BLaER1 (cell line): ENCODE data around the gene CPEB4.

Experiments
- H3K27ac ChIP-seq: shearing (Covaris generic); formaldehyde crosslinking; 2 replicates; pipeline ENCODE4 v1.8.1; 2022
- H3K27me3 ChIP-seq: shearing (Covaris generic); formaldehyde crosslinking; 2 replicates; pipeline ENCODE4 v1.8.1; 2022
- H3K36me3 ChIP-seq: shearing (Covaris generic); formaldehyde crosslinking; 2 replicates; pipeline ENCODE4 v1.8.1; 2022
- H3K4me1 ChIP-seq: shearing (Covaris generic); formaldehyde crosslinking; 2 replicates; pipeline ENCODE4 v1.8.1; 2022
- H3K4me2 ChIP-seq: shearing (Covaris generic); formaldehyde crosslinking; 2 replicates; pipeline ENCODE4 v1.8.1; 2022
- H3K4me3 ChIP-seq: shearing (Covaris generic); formaldehyde crosslinking; 2 replicates; pipeline ENCODE4 v1.8.1; 2022
- H3K9ac ChIP-seq: shearing (Covaris generic); formaldehyde crosslinking; 2 replicates; pipeline ENCODE4 v1.8.1; 2022
- H3K9me3 ChIP-seq: shearing (Covaris generic); formaldehyde crosslinking; 2 replicates; pipeline ENCODE4 v1.8.1; 2022
- H4K20me1 ChIP-seq: shearing (Covaris generic); formaldehyde crosslinking; 2 replicates; pipeline ENCODE4 v1.8.1; 2022
- Cebpa-rat ChIP-seq: shearing (Covaris generic); IDR thresholded peaks from 2 replicates; pipeline ENCODE4 v1.8.1; 2022

CPEB4 gene

GRCh38 chr5:173896631-173897030 lies 8.5 kb downstream of the CPEB4 start:
- H3K27ac ChIP-seq, result no peak overlapping the region
- no peaks in the 10 kb centered on the region for H3K4me1 ChIP-seq
- no peak overlapping the region for H3K4me2 ChIP-seq

GRCh38 chr5:173901705-173902104 lies 13.6 kb downstream of the CPEB4 start:
- Histone ChIP-seq H3K27me3 (no peaks in the 10 kb centered on the region), H3K9me3 (no peaks in the 10 kb centered on the region), H3K9ac (no peak overlapping the region), H3K4me2 (no peak overlapping the region), H4K20me1 (no peaks in the 10 kb centered on the region), H3K27ac (no peak overlapping the region), H3K36me3 (no peaks in the 10 kb centered on the region), H3K4me3 (no peak overlapping the region), H3K4me1 (no peaks in the 10 kb centered on the region)
- TF ChIP-seq Cebpa-rat, result no peak

More at GRCh38 chr5:173896631-173897030, 8.5 kb downstream of the CPEB4 start:
- Histone ChIP-seq H3K27me3 (no peaks in the 10 kb centered on the region), H3K9ac (no peak overlapping the region), H4K20me1 (peaks cover 9% of the 10 kb centered on the region; the same call in 1 of the 2 replicates), H3K9me3 (no peaks in the 10 kb centered on the region), H3K4me3 (no peak overlapping the region), H3K36me3 (no peaks in the 10 kb centered on the region)
- no peak for TF ChIP-seq Cebpa-rat

- H3K27ac ChIP-seq, result no peak overlapping the region
- TF ChIP-seq Cebpa-rat, result no peak
- no peaks in the 10 kb centered on the region for H4K20me1 ChIP-seq
- no peaks in the 10 kb centered on the region for H3K36me3 ChIP-seq
- H3K4me2 ChIP-seq, result no peak overlapping the region
- no peak overlapping the region for H3K9ac ChIP-seq
- H3K4me1 ChIP-seq, result peaks cover 3% of the 10 kb centered on the region; the same call in 1 of the 2 replicates
- H3K4me3 ChIP-seq, result no peak overlapping the region
- no peaks in the 10 kb centered on the region for H3K9me3 ChIP-seq
- H3K27me3 ChIP-seq, result no peaks in the 10 kb centered on the region
Observed at GRCh38 chr5:173902334-173902733, 14.2 kb downstream of the CPEB4 start.

- Histone ChIP-seq H3K4me2 (no peak overlapping the region), H3K36me3 (no peaks in the 10 kb centered on the region), H3K9me3 (no peaks in the 10 kb centered on the region), H3K4me1 (peaks cover 7% of the 10 kb centered on the region), H3K9ac (no peak overlapping the region), H3K27ac (no peak overlapping the region), H3K27me3 (no peaks in the 10 kb centered on the region), H3K4me3 (no peak overlapping the region), H4K20me1 (no peaks in the 10 kb centered on the region)
- no peak for TF ChIP-seq Cebpa-rat
Observed at GRCh38 chr5:173902743-173903142, 14.6 kb downstream of the CPEB4 start.

- Histone ChIP-seq H3K4me3 (no peak overlapping the region), H3K4me2 (no peak overlapping the region), H3K27me3 (no peaks in the 10 kb centered on the region), H3K9me3 (no peaks in the 10 kb centered on the region), H3K27ac (no peak overlapping the region), H4K20me1 (no peaks in the 10 kb centered on the region), H3K4me1 (peaks cover 13% of the 10 kb centered on the region), H3K9ac (no peak overlapping the region), H3K36me3 (no peaks in the 10 kb centered on the region)
- TF ChIP-seq Cebpa-rat, result no peak
Observed at GRCh38 chr5:173903396-173904140, 15.4 kb downstream of the CPEB4 start.

GRCh38 chr5:173904151-173904550 lies 16.0 kb downstream of the CPEB4 start:
- no peaks in the 10 kb centered on the region for H3K36me3 ChIP-seq
- peaks cover 16% of the 10 kb centered on the region for H3K4me1 ChIP-seq
- H4K20me1 ChIP-seq, result no peaks in the 10 kb centered on the region
- no peak overlapping the region for H3K9ac ChIP-seq
- H3K27ac ChIP-seq, result no peak overlapping the region
- H3K9me3 ChIP-seq, result no peaks in the 10 kb centered on the region
- H3K27me3 ChIP-seq, result no peaks in the 10 kb centered on the region
- no peak overlapping the region for H3K4me3 ChIP-seq
- no peak overlapping the region for H3K4me2 ChIP-seq
- TF ChIP-seq Cebpa-rat, result no peak

GRCh38 chr5:173907284-173907683 lies 19.1 kb downstream of the CPEB4 start:
- H3K4me3 ChIP-seq, result no peak overlapping the region
- H3K4me1 ChIP-seq, result peaks cover 23% of the 10 kb centered on the region
- no peak overlapping the region for H3K27ac ChIP-seq
- H3K9me3 ChIP-seq, result no peaks in the 10 kb centered on the region
- no peaks in the 10 kb centered on the region for H4K20me1 ChIP-seq
- no peaks in the 10 kb centered on the region for H3K36me3 ChIP-seq
- TF ChIP-seq Cebpa-rat, result no peak
- H3K4me2 ChIP-seq, result no peak overlapping the region
- H3K27me3 ChIP-seq, result no peaks in the 10 kb centered on the region
- H3K9ac ChIP-seq, result no peak overlapping the region

GRCh38 chr5:173907686-173908371 lies 19.7 kb downstream of the CPEB4 start:
- no peaks in the 10 kb centered on the region for H3K9me3 ChIP-seq
- H3K27ac ChIP-seq, result no peak overlapping the region
- H3K4me2 ChIP-seq, result peak overlapping the region; percentile 32; the same call in 1 of the 2 replicates
- H3K36me3 ChIP-seq, result no peaks in the 10 kb centered on the region
- H3K27me3 ChIP-seq, result no peaks in the 10 kb centered on the region
- peaks cover 23% of the 10 kb centered on the region for H3K4me1 ChIP-seq
- H4K20me1 ChIP-seq, result no peaks in the 10 kb centered on the region
- H3K9ac ChIP-seq, result no peak overlapping the region
- H3K4me3 ChIP-seq, result no peak overlapping the region
- no peak for TF ChIP-seq Cebpa-rat

GRCh38 chr5:173909199-173909598 lies 21.1 kb downstream of the CPEB4 start:
- Histone ChIP-seq H4K20me1 (no peaks in the 10 kb centered on the region), H3K27me3 (no peaks in the 10 kb centered on the region), H3K4me1 (peaks cover 23% of the 10 kb centered on the region), H3K27ac (no peak overlapping the region), H3K9ac (no peak overlapping the region), H3K36me3 (no peaks in the 10 kb centered on the region), H3K9me3 (no peaks in the 10 kb centered on the region), H3K4me2 (0 out of 2 replicates have a peak overlapping the region, but pooled peaks have one; percentile 6), H3K4me3 (no peak overlapping the region)
- TF ChIP-seq Cebpa-rat, result no peak

- no peak overlapping the region for H3K4me2 ChIP-seq
- H3K9ac ChIP-seq, result no peak overlapping the region
- H4K20me1 ChIP-seq, result no peaks in the 10 kb centered on the region
- H3K36me3 ChIP-seq, result no peaks in the 10 kb centered on the region
- no peak overlapping the region for H3K27ac ChIP-seq
- H3K27me3 ChIP-seq, result no peaks in the 10 kb centered on the region
- H3K4me1 ChIP-seq, result peaks cover 24% of the 10 kb centered on the region
- H3K4me3 ChIP-seq, result no peak overlapping the region
- TF ChIP-seq Cebpa-rat, result no peak
- H3K9me3 ChIP-seq, result no peaks in the 10 kb centered on the region
Observed at GRCh38 chr5:173910215-173910614, 22.1 kb downstream of the CPEB4 start.
